ENCODE measurements around the gene KLK3.

DNA sequence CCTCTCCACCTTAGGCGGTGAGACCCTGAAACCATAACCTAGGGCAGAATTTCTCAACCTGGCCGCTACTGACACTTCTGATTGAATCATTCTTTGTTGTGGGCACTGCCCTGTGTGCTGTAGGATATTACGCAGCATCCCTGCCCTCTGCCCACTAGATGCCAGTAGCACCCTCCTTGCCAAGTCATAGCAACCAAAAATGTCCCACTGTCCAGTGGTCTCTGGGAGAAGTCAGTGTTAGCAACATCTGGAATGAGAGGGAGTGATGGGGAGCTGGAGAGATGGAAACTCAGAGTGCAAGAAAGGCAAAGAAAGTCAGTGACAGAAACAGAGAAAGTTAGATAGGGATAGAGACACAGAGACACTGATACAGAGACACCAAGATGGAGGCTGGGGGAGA, 42.9 kb downstream of the KLK3 start:
- TF ChIP-seq EZH2phosphoT487 (IDR thresholded peaks at IDR 0.05; ENCODE audit: low read depth): no peak
- TF ChIP-seq, protein P1, sequence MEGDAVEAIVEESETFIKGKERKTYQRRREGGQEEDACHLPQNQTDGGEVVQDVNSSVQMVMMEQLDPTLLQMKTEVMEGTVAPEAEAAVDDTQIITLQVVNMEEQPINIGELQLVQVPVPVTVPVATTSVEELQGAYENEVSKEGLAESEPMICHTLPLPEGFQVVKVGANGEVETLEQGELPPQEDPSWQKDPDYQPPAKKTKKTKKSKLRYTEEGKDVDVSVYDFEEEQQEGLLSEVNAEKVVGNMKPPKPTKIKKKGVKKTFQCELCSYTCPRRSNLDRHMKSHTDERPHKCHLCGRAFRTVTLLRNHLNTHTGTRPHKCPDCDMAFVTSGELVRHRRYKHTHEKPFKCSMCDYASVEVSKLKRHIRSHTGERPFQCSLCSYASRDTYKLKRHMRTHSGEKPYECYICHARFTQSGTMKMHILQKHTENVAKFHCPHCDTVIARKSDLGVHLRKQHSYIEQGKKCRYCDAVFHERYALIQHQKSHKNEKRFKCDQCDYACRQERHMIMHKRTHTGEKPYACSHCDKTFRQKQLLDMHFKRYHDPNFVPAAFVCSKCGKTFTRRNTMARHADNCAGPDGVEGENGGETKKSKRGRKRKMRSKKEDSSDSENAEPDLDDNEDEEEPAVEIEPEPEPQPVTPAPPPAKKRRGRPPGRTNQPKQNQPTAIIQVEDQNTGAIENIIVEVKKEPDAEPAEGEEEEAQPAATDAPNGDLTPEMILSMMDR (IDR thresholded peaks at IDR 0.05; ENCODE audit: low read depth, low read length): no peak; the same call in 1 of the 2 replicates

Measured in OCI-LY3 (cell line).